Measurements from ENCODE around the gene SAPCD2.

GRCh38 chr9:137053944-137054931 is 16.1 kb downstream of the SAPCD2 start, which contains the start of gene ENTPD2:
- TF ChIP-seq TAF1 (IDR thresholded peaks at IDR 0.05; ENCODE audit: borderline replicate concordance, low read depth, low read length), result no peak
- TF ChIP-seq POLR2AphosphoS5 (IDR thresholded peaks at IDR 0.05; ENCODE audit: low read depth, low read length), result no peak
- no peak for TF ChIP-seq POLR2A (IDR thresholded peaks at IDR 0.05; ENCODE audit: low read depth, low read length)

Measured in GM12892 (cell line).